Kidney epithelial cell (primary cell): Measurements from ENCODE around the gene SLC26A5. TPM values are rescaled to one million over a fixed set of nuclear protein-coding genes. Genes with fewer than 3 reads are reported as not detected.

ENCODE experiments used
- DNase-seq: peaks from one replicate; pipeline ENCODE4 v3.0.0-alpha.2; 2010; ENCODE audit warnings: low read depth
- H3K27me3 ChIP-seq: 2 replicates; pipeline ENCODE4 v1.6.0; 2011; ENCODE audit warnings: low read length; ENCODE audit not compliant: control insufficient read depth, insufficient read depth
- H3K36me3 ChIP-seq: 2 replicates; pipeline ENCODE4 v1.5.1; 2011; ENCODE audit warnings: low read length; ENCODE audit not compliant: control insufficient read depth, insufficient read depth
- H3K4me3 ChIP-seq: 2 replicates; pipeline ENCODE4 v1.5.1; 2011; ENCODE audit warnings: low read depth, mild to moderate bottlenecking, control low read depth, low read length
- total RNA-seq: library from RNA; depleted of rRNA; stranded (reverse); fragments of >200 nt; gene quantifications from 2 replicates; pipeline ENCODE4 v1.2.3, GENCODE V29; 2015
- TF ChIP-seq, protein P1 (sequence below): IDR thresholded peaks from 2 replicates; pipeline ENCODE4 v1.5.1; 2011; ENCODE audit warnings: mild to moderate bottlenecking, moderate library complexity, low read length, control low read depth, inconsistent platforms; ENCODE audit not compliant: insufficient read depth, poor library complexity, severe bottlenecking

The SLC26A5 gene
- total RNA-seq, 1 donor from 2014 or later: not detected

DNA sequence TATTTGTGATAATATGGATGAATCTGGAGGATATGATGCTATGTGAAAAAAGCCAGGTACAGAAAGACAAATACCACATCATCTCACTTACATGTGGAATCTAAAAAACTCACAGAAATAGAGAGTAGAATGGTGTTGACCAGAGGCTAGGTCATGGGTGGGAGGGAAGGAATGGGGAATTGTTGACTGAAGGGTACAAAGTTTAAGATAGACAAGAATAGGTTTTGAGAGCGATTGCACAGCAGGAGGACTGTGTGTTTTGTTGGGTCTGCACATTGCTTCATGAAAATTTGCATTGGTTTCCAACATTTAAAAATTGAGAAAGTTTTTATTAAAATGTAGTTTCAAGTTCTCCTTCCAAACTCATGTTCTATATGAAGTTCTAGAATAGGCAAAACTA, 8.4 kb downstream of the SLC26A5 start:
- TF ChIP-seq, protein P1, sequence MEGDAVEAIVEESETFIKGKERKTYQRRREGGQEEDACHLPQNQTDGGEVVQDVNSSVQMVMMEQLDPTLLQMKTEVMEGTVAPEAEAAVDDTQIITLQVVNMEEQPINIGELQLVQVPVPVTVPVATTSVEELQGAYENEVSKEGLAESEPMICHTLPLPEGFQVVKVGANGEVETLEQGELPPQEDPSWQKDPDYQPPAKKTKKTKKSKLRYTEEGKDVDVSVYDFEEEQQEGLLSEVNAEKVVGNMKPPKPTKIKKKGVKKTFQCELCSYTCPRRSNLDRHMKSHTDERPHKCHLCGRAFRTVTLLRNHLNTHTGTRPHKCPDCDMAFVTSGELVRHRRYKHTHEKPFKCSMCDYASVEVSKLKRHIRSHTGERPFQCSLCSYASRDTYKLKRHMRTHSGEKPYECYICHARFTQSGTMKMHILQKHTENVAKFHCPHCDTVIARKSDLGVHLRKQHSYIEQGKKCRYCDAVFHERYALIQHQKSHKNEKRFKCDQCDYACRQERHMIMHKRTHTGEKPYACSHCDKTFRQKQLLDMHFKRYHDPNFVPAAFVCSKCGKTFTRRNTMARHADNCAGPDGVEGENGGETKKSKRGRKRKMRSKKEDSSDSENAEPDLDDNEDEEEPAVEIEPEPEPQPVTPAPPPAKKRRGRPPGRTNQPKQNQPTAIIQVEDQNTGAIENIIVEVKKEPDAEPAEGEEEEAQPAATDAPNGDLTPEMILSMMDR: no peak
- Histone ChIP-seq H3K36me3 (no peaks in the 10 kb centered on the region), H3K4me3 (no peak overlapping the region), H3K27me3 (peaks cover 2% of the 10 kb centered on the region)
- no peak for DNase-seq

DNA sequence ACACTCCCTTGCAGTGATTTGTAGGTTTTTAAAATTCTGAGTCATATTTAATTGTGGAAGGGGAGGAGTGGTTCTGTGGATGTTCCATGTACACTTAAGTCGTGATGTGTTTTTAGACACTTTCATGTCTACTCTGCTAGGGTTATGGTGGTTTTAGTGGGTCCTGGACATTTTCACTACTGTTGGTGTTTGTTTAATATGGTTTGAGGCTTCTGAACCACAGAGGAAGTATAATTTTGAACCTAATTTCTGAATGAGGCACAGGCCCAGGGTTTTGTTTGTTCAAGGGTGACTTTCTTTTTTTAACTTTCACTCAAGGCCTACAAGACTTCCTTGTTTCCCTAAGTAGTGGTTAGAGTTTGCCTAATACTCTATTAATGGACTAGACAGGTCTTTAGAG, 13.3 kb downstream of the SLC26A5 start:
- DNase-seq: no peak
- H3K4me3 ChIP-seq: no peak overlapping the region
- TF ChIP-seq, protein P1: no peak
- no peaks in the 10 kb centered on the region for H3K36me3 ChIP-seq
- H3K27me3 ChIP-seq: no peaks in the 10 kb centered on the region

DNA sequence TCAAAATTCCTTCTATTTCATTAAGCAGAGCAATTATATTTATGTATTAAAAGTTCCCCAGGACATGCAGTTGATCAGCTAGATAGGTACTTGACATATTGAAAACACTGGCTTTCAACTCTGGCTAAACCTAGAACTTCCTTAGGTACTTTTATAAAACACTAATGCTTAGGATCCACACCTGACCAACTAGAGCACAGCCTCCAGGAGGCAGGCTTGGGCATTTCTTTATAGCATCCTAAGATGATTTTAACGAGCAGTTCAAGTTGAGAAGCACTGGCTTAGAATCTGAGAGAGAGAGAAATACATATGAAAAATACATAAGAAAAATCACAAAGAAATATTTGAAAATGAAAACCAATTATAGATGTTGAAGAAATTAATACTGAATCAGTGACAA, 20.8 kb downstream of the SLC26A5 start:
- no peaks in the 10 kb centered on the region for H3K36me3 ChIP-seq
- DNase-seq: no peak
- H3K27me3 ChIP-seq: no peaks in the 10 kb centered on the region
- TF ChIP-seq, protein P1: no peak
- no peak overlapping the region for H3K4me3 ChIP-seq

DNA sequence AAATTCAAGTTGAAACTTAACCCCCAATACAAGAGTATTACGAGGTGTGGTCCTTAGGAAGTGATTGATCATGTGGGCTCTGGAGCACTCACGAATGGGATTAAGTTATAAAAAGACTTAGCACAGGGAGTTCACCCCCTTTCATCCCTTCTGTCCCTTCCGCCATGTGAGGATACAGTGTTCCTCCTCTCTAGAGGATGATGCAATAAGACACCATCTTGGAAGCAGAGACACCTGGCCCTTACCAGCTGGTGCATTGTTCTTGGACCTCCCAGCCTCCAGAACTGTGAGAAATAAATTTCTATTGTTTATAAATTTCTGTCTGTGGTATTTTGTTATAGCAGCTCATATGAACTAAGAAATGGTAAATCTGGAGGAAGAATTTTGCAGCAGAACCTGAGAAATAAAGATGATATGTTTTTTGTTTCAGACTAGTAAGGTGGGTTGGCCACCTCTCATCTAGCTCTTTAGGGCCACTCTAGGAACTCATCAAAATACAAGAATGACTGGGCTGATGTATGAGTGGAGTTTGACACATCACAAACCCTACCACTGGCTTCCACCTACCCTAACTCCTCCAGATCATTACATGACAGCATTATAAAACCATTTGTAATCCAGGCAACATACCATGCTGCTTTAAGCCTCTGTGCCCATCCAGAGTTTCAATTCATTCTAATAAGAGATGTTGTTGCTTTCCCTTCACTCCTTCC, 22.4 kb downstream of the SLC26A5 start:
- H3K27me3 ChIP-seq: no peaks in the 10 kb centered on the region
- TF ChIP-seq, protein P1: no peak
- DNase-seq: no peak
- no peaks in the 10 kb centered on the region for H3K36me3 ChIP-seq
- no peak overlapping the region for H3K4me3 ChIP-seq

DNA sequence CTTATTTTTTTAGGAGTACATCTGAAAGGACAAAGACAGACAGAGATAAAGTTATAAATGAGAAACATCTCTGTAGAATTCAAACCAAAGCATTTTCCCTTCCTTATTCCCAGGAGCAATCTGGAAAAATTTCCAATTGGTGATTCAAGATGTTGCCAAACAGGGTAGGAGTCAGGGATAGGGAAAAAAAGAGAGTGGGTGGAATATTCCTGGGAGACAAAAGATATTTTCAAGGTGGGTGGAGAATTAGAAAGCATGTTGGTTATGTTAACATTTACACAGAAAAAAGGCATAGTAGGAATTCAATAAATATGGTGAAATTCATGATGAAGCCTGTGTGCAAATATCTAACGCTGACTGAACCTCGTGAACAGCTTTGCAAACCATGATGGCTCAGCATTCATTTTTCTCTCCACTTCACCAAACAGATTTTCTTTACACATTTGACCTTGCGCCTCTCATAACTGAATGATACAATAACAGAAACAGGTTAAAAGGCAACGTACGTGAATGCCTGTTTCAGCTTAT, 25.1 kb downstream of the SLC26A5 start:
- no peak overlapping the region for H3K4me3 ChIP-seq
- H3K36me3 ChIP-seq: no peaks in the 10 kb centered on the region
- TF ChIP-seq, protein P1: no peak
- H3K27me3 ChIP-seq: no peaks in the 10 kb centered on the region
- no peak for DNase-seq

DNA sequence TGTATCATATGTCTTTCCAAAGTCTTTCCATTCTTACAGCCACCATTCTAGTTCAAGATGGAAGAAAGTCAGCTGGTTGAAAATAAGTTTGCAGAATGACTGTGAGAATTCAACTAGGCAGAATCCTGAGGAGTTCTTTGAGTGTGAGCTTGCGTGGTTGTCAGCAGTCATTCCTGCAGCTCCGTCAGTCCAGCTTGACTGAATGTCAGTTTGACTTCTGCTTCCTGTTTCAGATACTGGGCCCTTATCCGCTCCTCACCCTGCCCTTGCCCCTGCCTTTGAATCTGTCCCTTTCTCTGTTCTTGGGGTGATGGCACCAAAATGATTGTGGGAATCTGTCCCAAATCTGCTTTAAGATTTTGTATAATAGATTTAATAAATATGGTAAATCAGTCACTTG, 27.8 kb downstream of the SLC26A5 start:
- no peaks in the 10 kb centered on the region for H3K36me3 ChIP-seq
- no peak for DNase-seq
- H3K4me3 ChIP-seq: no peak overlapping the region
- no peaks in the 10 kb centered on the region for H3K27me3 ChIP-seq
- TF ChIP-seq, protein P1: no peak
